Measurements from ENCODE around the gene DBNDD2. TPM values are rescaled to one million over a fixed set of nuclear protein-coding genes. Genes with fewer than 3 reads are reported as not detected.

Gene DBNDD2
- total RNA-seq, 1 experiment from 2014 or later = 21.5 TPM

DNA sequence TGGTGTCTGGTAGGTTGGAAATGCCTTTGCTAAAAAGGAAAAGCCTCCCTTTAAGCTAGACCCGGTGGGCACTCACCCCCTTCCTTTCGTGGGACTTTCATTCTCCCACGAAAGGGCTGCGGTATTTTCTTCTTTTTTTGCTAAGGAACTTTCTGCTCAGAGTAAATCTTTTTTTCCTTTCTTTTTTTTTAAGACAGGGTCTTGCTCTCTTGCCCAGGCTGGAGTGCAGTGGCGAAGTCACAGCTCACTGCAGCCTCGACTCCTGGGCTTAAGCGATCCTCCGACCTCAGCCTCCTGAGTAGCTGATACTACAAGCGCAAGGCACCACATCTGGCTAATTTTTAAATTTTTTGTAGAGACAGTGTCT, 34.0 kb upstream of the DBNDD2 start:
- in situ Hi-C loops (cut with HindIII; ENCODE audit: low pct_unique_long_range_greater_than_20kb, low sequenced_read_pairs) = no loop called here
- no peak for DNase-seq (ENCODE audit: low read depth)

DNA sequence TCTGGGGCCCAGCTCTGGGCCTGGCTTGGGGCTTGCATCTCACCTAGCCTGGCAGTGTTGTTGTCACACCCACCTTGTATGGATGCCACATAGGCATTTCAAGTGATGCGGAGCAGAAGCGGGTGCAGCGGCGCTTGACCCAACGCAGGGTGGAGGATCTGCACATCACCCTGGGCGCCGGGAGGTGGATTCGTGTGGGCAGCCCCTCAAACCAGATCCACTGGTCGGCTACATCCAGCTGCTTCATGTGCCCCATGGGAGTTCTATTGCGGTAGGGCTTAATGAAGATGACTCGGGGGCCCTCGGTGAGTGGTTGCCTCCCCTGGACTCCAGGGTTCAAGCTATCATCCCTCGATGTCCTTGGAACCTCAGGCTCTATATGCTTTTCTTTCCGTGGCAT, 33.1 kb upstream of the DBNDD2 start:
- DNase-seq (ENCODE audit: low read depth) = no peak
- in situ Hi-C loops (cut with HindIII; ENCODE audit: low pct_unique_long_range_greater_than_20kb, low sequenced_read_pairs) = no loop called here

DNA sequence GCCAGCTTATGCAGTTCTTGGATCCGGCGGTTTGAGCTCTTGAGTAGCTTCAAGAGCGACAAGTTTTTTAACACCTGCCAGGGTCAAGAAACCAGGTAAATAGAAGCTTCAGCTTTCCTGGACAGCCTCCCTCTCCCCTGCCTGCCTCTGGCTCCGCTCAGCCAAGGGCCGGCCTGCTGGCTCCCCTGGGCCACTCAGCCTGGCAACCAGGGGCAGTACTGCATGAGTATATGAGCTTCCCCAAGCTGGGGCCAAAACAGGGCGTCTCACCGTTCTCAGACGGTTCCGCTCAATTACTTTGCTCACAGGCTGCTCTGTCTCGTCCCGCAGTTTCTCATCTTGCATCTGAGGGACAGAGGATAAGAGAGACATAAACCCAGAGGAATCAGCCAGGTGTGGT, 30.8 kb upstream of the DBNDD2 start:
- peak; percentile 61 for DNase-seq (ENCODE audit: low read depth)
- in situ Hi-C loops (cut with HindIII; ENCODE audit: low pct_unique_long_range_greater_than_20kb, low sequenced_read_pairs) = no loop called here

DNA sequence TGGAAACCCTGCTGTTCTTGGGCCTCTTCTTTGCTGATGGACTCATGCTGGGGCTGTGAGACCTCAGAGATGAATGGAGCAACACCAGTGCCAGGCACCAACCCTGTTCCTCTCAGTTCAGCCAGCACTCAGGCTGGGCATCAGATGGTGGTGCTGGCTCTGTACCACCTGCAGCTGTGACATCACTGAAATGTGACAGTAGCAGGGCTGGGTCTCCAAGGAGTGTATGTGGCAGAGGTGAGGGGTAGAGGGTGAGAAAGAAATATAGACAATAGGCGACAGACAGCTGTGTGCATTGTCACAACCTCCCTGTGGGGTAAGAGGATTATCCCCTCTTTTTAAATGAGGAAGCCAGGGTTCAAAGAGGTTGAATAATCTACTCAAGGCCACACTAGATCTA, 29.9 kb upstream of the DBNDD2 start, which contains the start of gene TP53TG5:
TSS of gene TP53TG5 (minus strand) at position 135 of the 400 bp plus-strand sequence. CDS start at position 46, 89 bp downstream.
- in situ Hi-C loops (cut with HindIII; ENCODE audit: low pct_unique_long_range_greater_than_20kb, low sequenced_read_pairs) = no loop called here
- no peak for DNase-seq (ENCODE audit: low read depth)

DNA sequence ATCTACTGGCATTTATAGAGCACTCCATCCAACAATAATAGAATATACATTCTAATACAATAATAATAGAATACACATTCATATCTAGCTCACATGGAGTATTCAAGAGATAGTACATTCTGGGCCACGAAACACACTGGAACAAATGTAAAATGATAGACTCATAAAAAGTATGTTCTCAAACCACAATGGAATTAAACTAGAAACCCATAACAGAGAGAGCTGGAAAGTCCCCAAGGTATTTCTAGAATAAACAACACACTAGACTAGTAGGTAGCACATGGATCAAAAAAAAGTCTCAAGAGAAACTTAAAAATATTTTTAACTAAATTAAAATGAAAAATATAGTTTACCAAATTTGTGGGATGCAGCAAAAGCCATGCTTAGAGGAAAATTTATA, 20.8 kb upstream of the DBNDD2 start:
- no peak for DNase-seq (ENCODE audit: low read depth)
- in situ Hi-C loops (cut with HindIII; ENCODE audit: low pct_unique_long_range_greater_than_20kb, low sequenced_read_pairs) = no loop called here

DNA sequence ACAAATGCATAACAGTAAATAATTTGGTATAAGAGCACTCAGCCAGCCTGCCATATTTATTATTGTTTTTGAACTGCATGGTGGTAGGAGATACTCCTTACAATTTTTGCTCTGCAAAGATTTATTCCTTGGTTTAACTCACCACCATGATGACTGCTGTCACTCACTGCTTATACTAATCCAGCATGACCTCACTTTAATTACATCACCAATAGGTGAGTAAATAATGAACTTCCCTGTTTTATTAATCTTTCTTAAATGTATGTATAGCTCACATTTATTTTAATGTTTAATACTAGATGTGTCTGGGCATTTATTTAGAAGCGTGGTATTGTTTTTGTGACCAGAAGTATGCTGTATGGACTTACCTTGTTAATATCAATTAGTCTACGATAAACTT, 17.2 kb upstream of the DBNDD2 start:
- in situ Hi-C loops (cut with HindIII; ENCODE audit: low pct_unique_long_range_greater_than_20kb, low sequenced_read_pairs) = no loop called here
- DNase-seq (ENCODE audit: low read depth) = no peak

DNA sequence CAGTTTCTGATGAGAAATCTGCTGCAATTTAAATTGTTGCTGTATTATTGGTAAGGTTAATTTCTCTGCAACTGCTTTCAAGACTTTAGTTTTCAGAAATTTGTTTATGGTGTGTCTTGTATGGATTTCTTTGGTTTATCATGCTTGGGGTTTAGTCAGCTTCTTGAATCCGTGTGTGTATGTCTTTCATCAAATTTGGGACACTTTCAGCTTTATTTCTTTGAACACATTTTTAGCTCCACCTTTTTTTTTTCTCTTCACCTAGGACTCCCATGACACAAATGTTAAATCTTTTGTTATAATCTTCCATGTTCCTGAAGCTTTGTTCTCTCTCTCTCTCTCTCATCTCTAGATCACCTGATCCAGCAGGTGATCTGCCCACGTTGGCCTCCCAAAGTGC, 16.5 kb upstream of the DBNDD2 start:
- no peak for DNase-seq (ENCODE audit: low read depth)

DNA sequence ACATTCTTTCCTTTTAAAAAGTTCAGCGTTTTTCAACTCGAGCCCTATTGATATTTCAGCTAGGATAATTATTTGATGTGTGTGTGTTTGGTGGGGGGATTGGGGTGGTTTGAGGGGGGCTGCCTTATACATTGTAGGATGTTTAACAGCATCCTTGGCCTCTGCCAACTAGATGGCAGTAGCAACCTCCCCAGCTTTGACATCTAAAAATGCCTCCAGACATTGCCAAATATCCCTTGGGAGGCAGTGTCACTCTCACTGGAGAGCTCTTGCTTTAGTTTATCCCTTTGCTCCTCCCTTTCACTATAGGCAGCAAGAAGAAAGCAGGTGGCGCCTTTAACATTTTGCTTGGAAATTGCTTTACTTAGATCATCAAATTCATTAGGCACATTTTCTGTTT, 15.4 kb upstream of the DBNDD2 start:
- in situ Hi-C loops (cut with HindIII; ENCODE audit: low pct_unique_long_range_greater_than_20kb, low sequenced_read_pairs) = no loop called here
- DNase-seq (ENCODE audit: low read depth) = no peak

More for the DNA sequence above, 16.5 kb upstream of the DBNDD2 start:
- in situ Hi-C loops (cut with HindIII; ENCODE audit: low pct_unique_long_range_greater_than_20kb, low sequenced_read_pairs) = no loop called here

DNA sequence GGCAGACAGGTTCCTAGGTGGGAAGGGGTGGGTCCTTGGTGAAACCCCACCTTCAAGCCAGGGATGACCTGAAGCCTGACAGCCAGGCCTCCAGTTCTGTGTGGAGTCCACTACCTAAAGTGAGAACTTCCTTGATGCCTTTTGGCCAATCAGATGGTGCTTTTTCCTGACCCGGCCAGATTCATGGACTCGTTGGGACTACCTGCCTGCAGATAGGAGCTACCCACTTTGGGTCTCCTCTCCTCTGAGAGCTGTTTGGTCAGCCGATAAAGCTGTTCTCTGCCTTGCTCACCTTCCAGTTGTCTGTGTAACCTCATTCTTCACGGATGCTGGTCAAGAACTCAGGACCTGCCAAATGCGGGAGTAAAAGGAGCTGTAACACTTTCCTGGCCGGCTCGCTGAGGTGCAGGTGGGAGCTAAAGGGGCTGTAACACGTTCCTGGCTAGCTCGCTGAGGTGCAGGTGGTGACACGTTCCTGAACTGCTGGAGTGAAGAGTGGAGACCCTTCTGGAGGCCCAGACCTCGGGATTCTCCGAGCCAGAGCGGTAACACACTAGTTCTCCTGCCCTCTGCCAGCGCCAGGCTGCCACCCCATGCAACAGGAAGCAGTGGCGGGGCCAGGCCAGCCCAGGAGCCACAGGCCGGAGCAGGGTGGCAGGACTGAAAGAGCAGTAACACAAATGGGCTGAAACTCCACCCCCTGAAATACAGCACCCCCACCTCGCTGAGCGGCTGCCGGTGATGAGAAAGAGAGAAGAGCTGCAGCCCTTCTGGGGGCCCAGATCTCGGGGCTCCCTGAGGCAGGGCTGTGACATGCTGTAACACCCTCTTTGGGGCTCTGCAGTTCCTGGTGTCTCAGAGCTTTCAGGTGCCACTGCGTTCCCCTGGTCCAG, 13.6 kb upstream of the DBNDD2 start:
- in situ Hi-C loops (cut with HindIII; ENCODE audit: low pct_unique_long_range_greater_than_20kb, low sequenced_read_pairs) = no loop called here
- no peak for DNase-seq (ENCODE audit: low read depth)

DNA sequence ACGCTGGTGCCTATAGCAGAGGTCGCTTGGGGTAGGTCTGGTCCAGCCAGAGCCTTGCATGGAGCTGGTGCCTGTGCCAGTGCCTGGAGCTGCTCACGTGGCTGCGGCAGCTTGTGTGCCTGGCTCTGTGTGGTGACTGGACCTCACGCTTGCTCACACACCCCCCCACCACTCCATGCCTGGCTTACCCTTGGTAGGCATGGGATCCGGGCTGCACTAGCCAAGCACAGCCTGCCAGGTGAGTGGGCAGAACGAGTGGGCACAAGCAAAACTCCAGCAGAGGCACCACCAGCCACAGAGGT, 13.0 kb upstream of the DBNDD2 start:
- in situ Hi-C loops (cut with HindIII; ENCODE audit: low pct_unique_long_range_greater_than_20kb, low sequenced_read_pairs) = no loop called here
- DNase-seq (ENCODE audit: low read depth) = no peak

DNA sequence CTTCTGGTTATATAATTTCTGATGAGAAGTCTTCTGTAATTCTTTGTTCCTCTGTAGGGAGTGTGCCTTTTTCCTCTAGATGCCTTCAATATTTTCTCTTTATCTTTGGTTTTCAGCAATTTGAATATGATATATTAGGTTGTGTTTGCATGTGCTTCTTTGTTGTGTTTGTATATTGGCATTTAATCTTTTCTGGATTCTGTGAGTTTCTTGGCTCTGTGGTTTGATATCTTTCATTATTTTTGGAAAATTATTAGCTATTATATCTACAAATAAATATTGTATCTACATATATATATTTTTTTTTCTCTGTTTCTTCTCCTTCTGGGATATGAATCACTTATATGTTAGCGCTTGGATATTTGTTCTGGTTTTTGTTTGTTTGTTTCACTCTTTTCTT, 9.1 kb upstream of the DBNDD2 start:
- in situ Hi-C loops (cut with HindIII; ENCODE audit: low pct_unique_long_range_greater_than_20kb, low sequenced_read_pairs) = no loop called here
- no peak for DNase-seq (ENCODE audit: low read depth)

DNA sequence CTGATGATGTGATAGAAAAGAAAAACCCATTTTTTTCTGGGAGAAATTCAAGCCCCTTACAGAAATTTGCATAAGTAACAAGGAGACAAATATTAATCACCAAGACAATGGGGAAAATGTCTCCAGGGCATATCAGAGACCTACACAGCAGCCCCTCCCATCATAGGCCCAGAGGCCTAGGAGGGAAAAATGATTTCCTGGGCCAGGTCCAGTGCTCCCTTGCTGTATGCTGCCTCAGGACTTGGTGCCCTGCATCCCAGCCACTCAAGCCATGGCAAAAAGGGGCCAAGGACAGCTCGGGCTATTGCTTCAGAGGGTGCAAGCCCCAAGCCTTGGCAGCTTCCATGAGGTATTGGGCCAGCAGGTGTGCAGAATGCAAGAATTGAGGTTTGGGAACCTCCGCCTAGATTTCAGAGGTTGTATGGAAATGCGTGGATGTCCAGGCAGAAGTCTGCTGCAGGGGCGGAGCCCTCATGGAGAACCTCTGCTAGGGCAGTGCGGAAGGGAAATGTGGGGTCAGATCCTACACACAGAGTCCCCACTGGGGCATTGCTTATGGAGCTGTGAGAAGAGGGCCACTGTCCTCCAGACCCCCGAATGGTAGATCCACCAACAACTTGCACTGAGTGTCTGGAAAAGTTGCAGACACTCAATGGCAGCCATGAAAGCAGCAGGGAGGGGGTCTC, 7.6 kb upstream of the DBNDD2 start:
- no peak for DNase-seq (ENCODE audit: low read depth)
- in situ Hi-C loops (cut with HindIII; ENCODE audit: low pct_unique_long_range_greater_than_20kb, low sequenced_read_pairs) = no loop called here

DNA sequence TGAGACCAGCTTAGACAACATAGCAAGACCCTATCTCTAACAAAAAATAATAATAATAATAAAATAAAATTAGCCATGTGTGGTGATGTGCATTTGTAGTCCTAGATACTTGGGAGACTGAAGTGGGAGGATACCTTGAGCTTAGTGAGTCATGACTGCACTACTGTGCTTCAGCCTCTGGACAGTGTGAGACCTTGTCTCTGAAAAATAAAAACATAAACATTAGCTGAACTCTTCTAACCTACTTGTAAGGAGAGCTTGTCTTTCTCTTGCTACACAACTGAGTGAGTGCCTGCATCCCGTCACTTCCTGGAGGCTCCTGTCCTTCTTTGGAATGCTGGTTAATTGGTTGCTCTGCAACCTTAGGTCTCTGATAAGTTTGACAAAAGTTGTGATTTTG, 5.1 kb upstream of the DBNDD2 start:
- in situ Hi-C loops (cut with HindIII; ENCODE audit: low pct_unique_long_range_greater_than_20kb, low sequenced_read_pairs) = no loop called here
- peak; percentile 21 for DNase-seq (ENCODE audit: low read depth)

DNA sequence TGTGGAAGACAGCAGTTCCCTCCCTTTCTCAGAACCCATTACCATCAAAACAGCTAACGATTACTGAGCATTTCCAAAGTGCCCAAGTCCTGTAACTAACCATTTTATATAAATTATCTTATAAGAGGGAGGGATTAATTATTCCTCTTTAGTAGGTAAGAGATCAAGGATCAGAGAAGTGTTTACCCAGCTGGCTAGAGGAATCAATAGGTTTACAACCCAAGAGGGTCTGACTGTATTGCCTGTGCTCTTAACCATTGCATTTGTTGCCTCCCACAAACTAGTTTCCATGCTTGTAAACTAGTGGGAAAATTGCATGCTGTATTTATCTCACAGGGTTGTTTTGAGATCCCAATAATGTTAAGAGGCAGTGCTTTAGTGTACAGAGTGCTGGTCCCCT, 3.7 kb upstream of the DBNDD2 start:
- in situ Hi-C loops (cut with HindIII; ENCODE audit: low pct_unique_long_range_greater_than_20kb, low sequenced_read_pairs) = no loop called here
- no peak for DNase-seq (ENCODE audit: low read depth)

DNA sequence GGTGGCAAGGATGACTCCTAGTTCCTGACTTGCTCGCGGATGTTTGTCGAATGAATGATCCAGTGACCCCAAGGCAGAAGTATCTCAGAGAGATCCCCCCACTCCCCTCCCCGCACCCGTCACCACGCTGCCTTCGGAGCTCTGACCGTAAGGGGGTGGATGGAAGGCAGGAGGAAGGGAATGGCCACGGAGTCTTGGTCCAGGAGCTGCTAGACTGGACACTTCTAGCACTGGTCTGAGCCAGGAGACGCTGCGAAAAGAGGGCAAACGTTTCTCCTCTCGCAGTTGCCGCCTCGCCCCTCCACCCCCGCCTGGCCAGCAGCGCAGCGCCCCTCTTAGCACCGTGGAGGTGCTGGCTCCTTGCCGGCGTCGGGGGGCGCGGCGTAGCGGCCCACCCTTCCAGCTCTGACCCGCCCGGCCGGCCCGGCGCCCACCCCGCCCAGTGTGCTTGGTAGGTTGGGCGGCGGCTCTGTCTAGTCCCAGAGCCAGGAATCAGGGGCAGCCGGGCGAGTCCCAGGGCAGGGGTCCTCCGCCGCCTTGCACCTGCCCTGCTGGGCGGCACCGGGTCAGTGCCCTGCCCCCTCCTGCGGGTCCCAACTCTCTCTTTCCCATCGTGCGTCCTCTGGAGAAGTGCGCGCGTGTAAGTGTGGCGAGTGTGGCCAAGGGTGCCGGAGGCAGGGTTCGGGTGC, 2.4 kb upstream of the DBNDD2 start:
- in situ Hi-C loops (cut with HindIII; ENCODE audit: low pct_unique_long_range_greater_than_20kb, low sequenced_read_pairs) = no loop called here
- DNase-seq (ENCODE audit: low read depth) = no peak

DNA sequence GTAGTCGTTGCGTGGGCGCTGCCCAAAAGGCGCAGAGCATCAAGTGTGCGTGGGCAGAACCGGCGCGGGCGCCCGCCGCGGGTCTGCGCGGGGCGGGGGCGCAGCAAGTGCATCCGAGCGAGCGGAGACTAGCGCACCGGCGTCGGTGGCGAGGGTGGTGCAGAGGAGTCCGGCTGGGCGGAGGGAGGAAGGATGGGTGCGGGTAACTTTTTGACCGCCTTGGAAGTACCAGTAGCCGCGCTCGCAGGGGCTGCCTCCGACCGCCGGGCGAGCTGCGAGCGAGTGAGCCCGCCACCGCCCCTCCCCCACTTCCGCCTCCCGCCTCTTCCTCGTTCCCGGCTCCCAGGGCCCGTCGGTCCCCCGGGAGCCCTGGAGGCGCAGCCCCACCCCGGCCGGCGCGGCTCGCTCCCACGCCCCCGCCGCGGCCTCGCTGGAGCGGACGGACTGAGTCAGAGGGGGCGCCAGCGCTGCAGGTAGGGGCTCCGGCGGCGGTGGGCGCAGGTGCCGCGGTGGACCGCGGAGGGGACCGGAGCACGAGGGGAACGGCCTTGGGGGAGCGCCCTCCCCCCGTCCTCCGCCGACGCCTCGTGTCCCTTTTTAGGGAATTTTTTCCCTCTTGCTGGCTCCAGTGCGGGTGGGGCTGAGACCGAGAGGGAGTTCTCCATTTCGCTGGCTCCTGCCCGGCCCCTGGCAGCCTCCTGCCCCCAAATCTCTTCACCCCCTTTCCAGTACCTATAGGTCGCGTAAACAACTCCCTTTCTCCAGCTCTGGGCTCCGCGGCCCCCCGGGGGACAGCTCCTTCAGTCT, 1.6 kb upstream of the DBNDD2 start:
- peak; percentile 23 for DNase-seq (ENCODE audit: low read depth)
- in situ Hi-C loops (cut with HindIII; ENCODE audit: low pct_unique_long_range_greater_than_20kb, low sequenced_read_pairs) = no loop called here

DNA sequence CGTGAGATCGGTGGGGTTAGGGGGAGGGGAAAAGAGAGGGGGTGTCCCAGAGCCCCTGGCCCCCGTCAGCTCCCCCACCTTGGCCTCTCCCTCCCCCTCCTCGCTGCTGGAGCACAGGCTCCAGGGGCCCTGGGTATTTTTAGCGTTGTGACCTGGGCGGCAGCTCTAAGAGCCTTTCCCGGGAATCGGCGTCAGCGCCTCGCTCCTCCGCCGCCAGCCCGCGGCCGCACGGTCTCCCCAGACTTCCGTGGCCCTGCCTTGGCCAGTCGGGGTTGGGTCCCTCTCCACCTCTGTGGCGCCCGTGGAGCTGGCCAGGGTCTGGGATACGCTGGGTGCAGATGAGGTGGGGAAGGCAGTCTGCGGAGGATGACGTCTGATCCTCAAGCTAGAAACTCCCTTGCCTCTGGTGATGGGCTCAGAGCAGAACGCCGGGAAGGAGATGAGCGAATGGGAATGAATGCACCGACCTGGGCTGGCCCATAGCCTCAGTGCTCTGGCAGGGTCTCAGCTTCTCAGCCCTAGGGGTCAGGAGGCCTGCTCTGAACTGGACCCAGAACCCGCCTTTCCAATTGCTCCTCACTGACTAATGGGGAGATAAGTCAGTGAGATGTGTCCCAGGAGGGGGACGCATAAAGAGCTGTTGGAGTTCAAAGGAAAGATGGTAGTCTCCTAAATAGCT, 883 bp upstream of the DBNDD2 start:
- in situ Hi-C loops (cut with HindIII; ENCODE audit: low pct_unique_long_range_greater_than_20kb, low sequenced_read_pairs) = no loop called here
- no peak for DNase-seq (ENCODE audit: low read depth)

DNA sequence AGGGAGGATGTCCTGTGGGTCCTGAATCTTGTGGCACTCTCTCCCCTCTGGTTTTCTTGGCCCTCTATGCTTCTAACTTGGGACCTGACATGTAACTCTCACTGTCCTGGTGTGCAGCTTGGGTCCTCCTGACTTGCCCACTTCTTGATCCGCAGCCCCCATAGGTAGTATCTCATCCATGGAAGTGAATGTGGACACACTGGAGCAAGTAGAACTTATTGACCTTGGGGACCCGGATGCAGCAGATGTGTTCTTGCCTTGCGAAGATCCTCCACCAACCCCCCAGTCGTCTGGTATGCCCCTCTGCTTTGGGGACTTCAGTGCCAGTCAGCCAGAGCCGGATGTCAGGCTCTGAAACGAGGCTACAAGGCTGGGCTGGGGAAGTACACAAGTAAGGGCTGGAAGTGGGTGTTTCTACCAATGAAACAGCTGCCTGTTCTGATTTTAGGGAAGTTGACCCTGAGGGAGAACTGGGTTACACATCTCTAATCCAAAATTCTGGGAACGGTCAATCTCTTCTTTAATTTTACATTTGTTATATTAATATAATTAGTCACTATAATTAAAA, 641 bp downstream of the DBNDD2 start:
- in situ Hi-C loops (cut with HindIII; ENCODE audit: low pct_unique_long_range_greater_than_20kb, low sequenced_read_pairs) = no loop called here
- DNase-seq (ENCODE audit: low read depth) = no peak

Data from Caki2 (cell line).